ENCODE data around the gene MIS18A. TPM values are rescaled to one million over a fixed set of nuclear protein-coding genes. Genes with fewer than 3 reads are reported as not detected.

Gene MIS18A
- total RNA-seq, 2 donors from 2014 or later, result 2.3 to 2.5 TPM

GRCh38 chr21:32240851-32241687, 37.8 kb downstream of the MIS18A start:
- Histone ChIP-seq H3K4me1 (no peaks in the 10 kb centered on the region), H3K4me3 (no peak overlapping the region), H3K27ac (no peak overlapping the region), H3K36me3 (no peaks in the 10 kb centered on the region), H3K27me3 (no peaks in the 10 kb centered on the region), H3K9me3 (no peaks in the 10 kb centered on the region)
- no peak for DNase-seq (ENCODE audit: low spot score)
- TF ChIP-seq CTCF (IDR thresholded peaks at IDR 0.05), result no peak

- TF ChIP-seq CTCF (IDR thresholded peaks at IDR 0.05), result no peak
- no peaks in the 10 kb centered on the region for H3K4me1 ChIP-seq
Observed at GRCh38 chr21:32239551-32239950, 39.3 kb downstream of the MIS18A start.

GRCh38 chr21:32238063-32238462, 40.8 kb downstream of the MIS18A start:
- H3K27ac ChIP-seq, result no peak overlapping the region
- TF ChIP-seq CTCF (IDR thresholded peaks at IDR 0.05), result no peak
- H3K27me3 ChIP-seq, result no peaks in the 10 kb centered on the region
- H3K36me3 ChIP-seq, result no peaks in the 10 kb centered on the region
- no peak overlapping the region for H3K4me3 ChIP-seq
- H3K4me1 ChIP-seq, result no peaks in the 10 kb centered on the region
- DNase-seq (ENCODE audit: low spot score), result no peak
- H3K9me3 ChIP-seq, result no peaks in the 10 kb centered on the region

More at GRCh38 chr21:32239551-32239950, 39.3 kb downstream of the MIS18A start:
- Histone ChIP-seq H3K36me3 (no peaks in the 10 kb centered on the region), H3K27ac (no peak overlapping the region), H3K9me3 (no peaks in the 10 kb centered on the region), H3K27me3 (no peaks in the 10 kb centered on the region), H3K4me3 (no peak overlapping the region)
- no peak for DNase-seq (ENCODE audit: low spot score)

GRCh38 chr21:32237021-32237420, 41.8 kb downstream of the MIS18A start:
- no peak for DNase-seq (ENCODE audit: low spot score)
- no peak overlapping the region for H3K27ac ChIP-seq
- TF ChIP-seq CTCF (IDR thresholded peaks at IDR 0.05), result no peak
- no peaks in the 10 kb centered on the region for H3K9me3 ChIP-seq
- H3K4me1 ChIP-seq, result no peaks in the 10 kb centered on the region
- H3K4me3 ChIP-seq, result no peak overlapping the region
- H3K27me3 ChIP-seq, result no peaks in the 10 kb centered on the region
- no peaks in the 10 kb centered on the region for H3K36me3 ChIP-seq

GRCh38 chr21:32233722-32234301, 45.0 kb downstream of the MIS18A start:
- Histone ChIP-seq H3K27me3 (no peaks in the 10 kb centered on the region), H3K4me3 (no peak overlapping the region), H3K9me3 (no peaks in the 10 kb centered on the region), H3K4me1 (no peaks in the 10 kb centered on the region), H3K36me3 (no peaks in the 10 kb centered on the region), H3K27ac (no peak overlapping the region)
- no peak for DNase-seq (ENCODE audit: low spot score)
- no peak for TF ChIP-seq CTCF (IDR thresholded peaks at IDR 0.05)

Measured in right atrium auricular region (tissue), 2 donors.